Measurements from ENCODE around the gene IL15RA.

IL15RA gene

GRCh38 chr10:5983774-5984173 lies 6.4 kb upstream of the IL15RA start:
- POLR2A ChIA-PET: interaction anchor here (0.5 kb wide), 1 partner anchor 820 kb away, joined by 3 read pairs; no protein-coding TSS in a partner anchor
- Histone ChIP-seq H3K36me3 (ENCODE audit: control insufficient read depth in 4 of 4, insufficient read depth in 4 of 4, low read length in 3 of 4) (no peaks in the 10 kb centered on the region), H3K9me3 (ENCODE audit: control extremely low read depth in 1 of 5, control insufficient read depth in 4 of 5, insufficient read depth in 2 of 5, low read depth in 1 of 5, low read length in 4 of 5) (no peaks in the 10 kb centered on the region), H3K4me1 (ENCODE audit: control extremely low read depth in 1 of 4, control insufficient read depth in 4 of 4, insufficient read depth in 4 of 4, low read length in 3 of 4) (peaks cover 0 to 6% (median 2%) of the 10 kb centered on the region in 4 experiments), H3K4me3 (ENCODE audit: control insufficient read depth in 1 of 7, extremely low read depth in 1 of 7, insufficient read depth in 4 of 7, low read depth in 2 of 7, low read length in 6 of 7) (no peak overlapping the region), H3K27me3 (replicated peaks in 2 of 5; ENCODE audit: control insufficient read depth in 4 of 5, insufficient read depth in 5 of 5, low read length in 4 of 5) (no peaks in the 10 kb centered on the region), H3K27ac (ENCODE audit: insufficient read depth in 1 of 2, low read depth in 1 of 2, low read length in 2 of 2, poor library complexity in 1 of 2, severe bottlenecking in 2 of 2) (no peak overlapping the region)
- WGBS (ENCODE audit: insufficient coverage): 95% methylated on average over 9 of the region's 9 CpGs
- CTCF ChIA-PET: interaction anchor here (1.2 kb wide), 1 partner anchor 30 kb away, joined by 3 read pairs; no protein-coding TSS in a partner anchor
- DNase-seq: no peak

- CTCF ChIA-PET: interaction anchor here (0.6 kb wide), 1 partner anchor 1067 kb away, joined by 3 read pairs; no protein-coding TSS in a partner anchor
These were observed 4.2 kb upstream of the IL15RA start for GRCh38 chr10:5981529-5981928.

GRCh38 chr10:5978230-5978489 lies 817 bp upstream of the IL15RA start:
- no peaks in the 10 kb centered on the region for H3K27me3 ChIP-seq (replicated peaks in 2 of 5; ENCODE audit: control insufficient read depth in 4 of 5, insufficient read depth in 5 of 5, low read length in 4 of 5)
- ChIA-PET POLR2A (interaction anchor here (0.8 to 1.0 kb wide), 2 partner anchors 9 to 88 kb away, joined by 3 to 4 read pairs; partner anchors contain the start of genes ANKRD16 and FBH1), CTCF (interaction anchor here (1.0 to 1.1 kb wide), 2 partner anchors 10 to 94 kb away, joined by 3 to 4 read pairs; no protein-coding TSS in a partner anchor)
- DNase-seq: no peak
- no peaks in the 10 kb centered on the region for H3K36me3 ChIP-seq (ENCODE audit: control insufficient read depth in 4 of 4, insufficient read depth in 4 of 4, low read length in 3 of 4)
- H3K4me1 ChIP-seq (ENCODE audit: control extremely low read depth in 1 of 4, control insufficient read depth in 4 of 4, insufficient read depth in 4 of 4, low read length in 3 of 4): peaks cover 4 to 22% (median 18%) of the 10 kb centered on the region in 4 experiments
- H3K4me3 ChIP-seq (ENCODE audit: control insufficient read depth in 1 of 7, extremely low read depth in 1 of 7, insufficient read depth in 4 of 7, low read depth in 2 of 7, low read length in 6 of 7): peak overlapping the region; percentile 84 to 100 (median 95)
- H3K27ac ChIP-seq (ENCODE audit: insufficient read depth in 1 of 2, low read depth in 1 of 2, low read length in 2 of 2, poor library complexity in 1 of 2, severe bottlenecking in 2 of 2): peak overlapping the region; percentile 66 to 78
- WGBS (ENCODE audit: insufficient coverage): 12% methylated on average over 6 of the region's 6 CpGs
- H3K9me3 ChIP-seq (ENCODE audit: control extremely low read depth in 1 of 5, control insufficient read depth in 4 of 5, insufficient read depth in 2 of 5, low read depth in 1 of 5, low read length in 4 of 5): no peaks in the 10 kb centered on the region

More at GRCh38 chr10:5981529-5981928, 4.2 kb upstream of the IL15RA start:
- Histone ChIP-seq H3K4me3 (ENCODE audit: control insufficient read depth in 1 of 7, extremely low read depth in 1 of 7, insufficient read depth in 4 of 7, low read depth in 2 of 7, low read length in 6 of 7) (no peak overlapping the region), H3K9me3 (ENCODE audit: control extremely low read depth in 1 of 5, control insufficient read depth in 4 of 5, insufficient read depth in 2 of 5, low read depth in 1 of 5, low read length in 4 of 5) (no peaks in the 10 kb centered on the region), H3K27me3 (replicated peaks in 2 of 5; ENCODE audit: control insufficient read depth in 4 of 5, insufficient read depth in 5 of 5, low read length in 4 of 5) (no peaks in the 10 kb centered on the region), H3K36me3 (ENCODE audit: control insufficient read depth in 4 of 4, insufficient read depth in 4 of 4, low read length in 3 of 4) (no peaks in the 10 kb centered on the region), H3K27ac (ENCODE audit: insufficient read depth in 1 of 2, low read depth in 1 of 2, low read length in 2 of 2, poor library complexity in 1 of 2, severe bottlenecking in 2 of 2) (no peak overlapping the region), H3K4me1 (ENCODE audit: control extremely low read depth in 1 of 4, control insufficient read depth in 4 of 4, insufficient read depth in 4 of 4, low read length in 3 of 4) (peaks cover 4 to 12% (median 7%) of the 10 kb centered on the region in 4 experiments)
- WGBS (ENCODE audit: insufficient coverage): 94% methylated on average over 9 of the region's 9 CpGs
- POLR2A ChIA-PET: no interaction called here
- peak in 1 of 3 donors; percentile 32 for DNase-seq

- peak overlapping the region; percentile 84 to 100 (median 95) for H3K4me3 ChIP-seq (ENCODE audit: control insufficient read depth in 1 of 7, extremely low read depth in 1 of 7, insufficient read depth in 4 of 7, low read depth in 2 of 7, low read length in 6 of 7)
- no peaks in the 10 kb centered on the region for H3K27me3 ChIP-seq (replicated peaks in 2 of 5; ENCODE audit: control insufficient read depth in 4 of 5, insufficient read depth in 5 of 5, low read length in 4 of 5)
- DNase-seq: peak; percentile 35 to 60 (median 43)
- no peaks in the 10 kb centered on the region for H3K9me3 ChIP-seq (ENCODE audit: control extremely low read depth in 1 of 5, control insufficient read depth in 4 of 5, insufficient read depth in 2 of 5, low read depth in 1 of 5, low read length in 4 of 5)
- under 1% methylated on average over 69 of the region's 82 CpGs for WGBS (ENCODE audit: insufficient coverage)
- peaks cover 4 to 24% (median 18%) of the 10 kb centered on the region in 4 experiments for H3K4me1 ChIP-seq (ENCODE audit: control extremely low read depth in 1 of 4, control insufficient read depth in 4 of 4, insufficient read depth in 4 of 4, low read length in 3 of 4)
- ChIA-PET CTCF (interaction anchor here (0.6 to 2.2 kb wide), 7 partner anchors 11 to 109 kb away, joined by 3 to 7 read pairs (median 3); no protein-coding TSS in a partner anchor), POLR2A (interaction anchor here (0.5 to 0.8 kb wide), 3 partner anchors 33 to 163 kb away, joined by 3 to 5 read pairs (median 4); no protein-coding TSS in a partner anchor)
- no peaks in the 10 kb centered on the region for H3K36me3 ChIP-seq (ENCODE audit: control insufficient read depth in 4 of 4, insufficient read depth in 4 of 4, low read length in 3 of 4)
- H3K27ac ChIP-seq (ENCODE audit: insufficient read depth in 1 of 2, low read depth in 1 of 2, low read length in 2 of 2, poor library complexity in 1 of 2, severe bottlenecking in 2 of 2): peak overlapping the region; percentile 66 to 78
These were observed 552 bp downstream of the IL15RA start for GRCh38 chr10:5976512-5977470.

GRCh38 chr10:5975641-5976473 lies 1.5 kb downstream of the IL15RA start:
- no peaks in the 10 kb centered on the region for H3K36me3 ChIP-seq (ENCODE audit: control insufficient read depth in 4 of 4, insufficient read depth in 4 of 4, low read length in 3 of 4)
- 71% methylated on average over 17 of the region's 20 CpGs for WGBS (ENCODE audit: insufficient coverage)
- H3K27me3 ChIP-seq (replicated peaks in 2 of 5; ENCODE audit: control insufficient read depth in 4 of 5, insufficient read depth in 5 of 5, low read length in 4 of 5): no peaks in the 10 kb centered on the region
- H3K4me3 ChIP-seq (ENCODE audit: control insufficient read depth in 1 of 7, extremely low read depth in 1 of 7, insufficient read depth in 4 of 7, low read depth in 2 of 7, low read length in 6 of 7): peak overlapping the region in 6 of 7 experiments; percentile 84 to 98 (median 94)
- peak; percentile 78 to 96 (median 95) for DNase-seq
- no peaks in the 10 kb centered on the region for H3K9me3 ChIP-seq (ENCODE audit: control extremely low read depth in 1 of 5, control insufficient read depth in 4 of 5, insufficient read depth in 2 of 5, low read depth in 1 of 5, low read length in 4 of 5)
- ChIA-PET CTCF (interaction anchor here (1.2 to 2.2 kb wide), 4 partner anchors 11 to 110 kb away, joined by 3 to 7 read pairs (median 5); no protein-coding TSS in a partner anchor), POLR2A (interaction anchor here (0.5 to 0.8 kb wide), 2 partner anchors 32 to 164 kb away, joined by 4 to 5 read pairs; no protein-coding TSS in a partner anchor)
- H3K4me1 ChIP-seq (ENCODE audit: control extremely low read depth in 1 of 4, control insufficient read depth in 4 of 4, insufficient read depth in 4 of 4, low read length in 3 of 4): peaks cover 4 to 33% (median 23%) of the 10 kb centered on the region in 4 experiments
- H3K27ac ChIP-seq (ENCODE audit: insufficient read depth in 1 of 2, low read depth in 1 of 2, low read length in 2 of 2, poor library complexity in 1 of 2, severe bottlenecking in 2 of 2): peak overlapping the region in 1 of 2 experiments; percentile 78

GRCh38 chr10:5973069-5973468 lies 4.3 kb downstream of the IL15RA start:
- no peak overlapping the region for H3K4me3 ChIP-seq (ENCODE audit: control insufficient read depth in 1 of 7, extremely low read depth in 1 of 7, insufficient read depth in 4 of 7, low read depth in 2 of 7, low read length in 6 of 7)
- peaks cover 2 to 7% (median 6%) of the 10 kb centered on the region in 4 experiments for H3K36me3 ChIP-seq (ENCODE audit: control insufficient read depth in 4 of 4, insufficient read depth in 4 of 4, low read length in 3 of 4)
- H3K27ac ChIP-seq (ENCODE audit: insufficient read depth in 1 of 2, low read depth in 1 of 2, low read length in 2 of 2, poor library complexity in 1 of 2, severe bottlenecking in 2 of 2): no peak overlapping the region
- 100% methylated on average over 2 of the region's 4 CpGs for WGBS (ENCODE audit: insufficient coverage)
- H3K4me1 ChIP-seq (ENCODE audit: control extremely low read depth in 1 of 4, control insufficient read depth in 4 of 4, insufficient read depth in 4 of 4, low read length in 3 of 4): peaks cover 0 to 28% (median 18%) of the 10 kb centered on the region in 4 experiments
- H3K9me3 ChIP-seq (ENCODE audit: control extremely low read depth in 1 of 5, control insufficient read depth in 4 of 5, insufficient read depth in 2 of 5, low read depth in 1 of 5, low read length in 4 of 5): no peaks in the 10 kb centered on the region
- ChIA-PET CTCF (no interaction called here), POLR2A (no interaction called here)
- H3K27me3 ChIP-seq (replicated peaks in 2 of 5; ENCODE audit: control insufficient read depth in 4 of 5, insufficient read depth in 5 of 5, low read length in 4 of 5): no peaks in the 10 kb centered on the region
- no peak for DNase-seq
